GM12875 (cell line): Measurements from ENCODE around the gene ELAC1.

ENCODE experiments used
- H3K4me3 ChIP-seq: one replicate; pipeline ENCODE4 v1.5.1; 2011; ENCODE audit warnings: low read depth, low read length, control low read depth
- TF ChIP-seq, protein P1 (sequence below): IDR thresholded peaks from 2 replicates; pipeline ENCODE4 v1.5.1; 2011; ENCODE audit warnings: low read depth, mild to moderate bottlenecking, control low read depth, inconsistent platforms, low read length, moderate library complexity, borderline replicate concordance; ENCODE audit not compliant: insufficient read depth

ELAC1 gene

DNA sequence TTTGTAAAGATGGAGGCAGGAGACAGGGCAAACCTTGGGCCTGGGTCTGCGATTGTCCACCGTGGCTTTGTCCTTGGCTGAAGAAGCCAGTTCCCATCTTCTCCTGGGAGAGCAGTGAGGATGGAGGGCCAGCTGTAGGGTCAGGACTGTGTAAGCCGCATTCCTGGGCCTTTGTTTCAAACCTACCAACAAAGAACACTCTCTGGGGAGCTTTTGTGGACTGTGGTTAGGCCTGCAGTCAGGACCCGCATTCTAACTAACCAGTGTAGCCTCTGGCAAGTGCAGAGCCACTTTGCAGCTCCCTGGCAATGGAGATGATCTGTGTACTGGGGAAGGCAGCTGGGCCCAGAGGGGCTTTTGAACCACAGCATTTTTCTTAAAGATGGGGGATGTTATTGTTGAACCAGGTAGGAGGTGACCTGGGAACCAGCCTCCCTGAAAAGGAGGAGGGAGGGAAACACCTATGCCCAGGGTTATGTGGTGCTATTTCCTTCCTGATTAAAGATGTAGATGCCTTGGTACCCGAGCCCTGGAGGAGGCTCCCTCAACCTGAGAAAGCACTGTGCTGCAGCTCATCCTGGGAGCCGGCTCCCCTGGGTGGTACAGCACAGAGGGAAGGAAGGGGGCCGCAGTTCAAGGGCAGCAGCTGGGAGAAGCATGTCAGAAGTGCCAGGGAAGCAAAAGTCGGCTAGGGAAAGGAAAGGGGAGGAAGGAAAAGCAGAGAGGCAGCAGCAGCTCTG, 49.5 kb downstream of the ELAC1 start:
- TF ChIP-seq, protein P1, sequence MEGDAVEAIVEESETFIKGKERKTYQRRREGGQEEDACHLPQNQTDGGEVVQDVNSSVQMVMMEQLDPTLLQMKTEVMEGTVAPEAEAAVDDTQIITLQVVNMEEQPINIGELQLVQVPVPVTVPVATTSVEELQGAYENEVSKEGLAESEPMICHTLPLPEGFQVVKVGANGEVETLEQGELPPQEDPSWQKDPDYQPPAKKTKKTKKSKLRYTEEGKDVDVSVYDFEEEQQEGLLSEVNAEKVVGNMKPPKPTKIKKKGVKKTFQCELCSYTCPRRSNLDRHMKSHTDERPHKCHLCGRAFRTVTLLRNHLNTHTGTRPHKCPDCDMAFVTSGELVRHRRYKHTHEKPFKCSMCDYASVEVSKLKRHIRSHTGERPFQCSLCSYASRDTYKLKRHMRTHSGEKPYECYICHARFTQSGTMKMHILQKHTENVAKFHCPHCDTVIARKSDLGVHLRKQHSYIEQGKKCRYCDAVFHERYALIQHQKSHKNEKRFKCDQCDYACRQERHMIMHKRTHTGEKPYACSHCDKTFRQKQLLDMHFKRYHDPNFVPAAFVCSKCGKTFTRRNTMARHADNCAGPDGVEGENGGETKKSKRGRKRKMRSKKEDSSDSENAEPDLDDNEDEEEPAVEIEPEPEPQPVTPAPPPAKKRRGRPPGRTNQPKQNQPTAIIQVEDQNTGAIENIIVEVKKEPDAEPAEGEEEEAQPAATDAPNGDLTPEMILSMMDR, result no peak

DNA sequence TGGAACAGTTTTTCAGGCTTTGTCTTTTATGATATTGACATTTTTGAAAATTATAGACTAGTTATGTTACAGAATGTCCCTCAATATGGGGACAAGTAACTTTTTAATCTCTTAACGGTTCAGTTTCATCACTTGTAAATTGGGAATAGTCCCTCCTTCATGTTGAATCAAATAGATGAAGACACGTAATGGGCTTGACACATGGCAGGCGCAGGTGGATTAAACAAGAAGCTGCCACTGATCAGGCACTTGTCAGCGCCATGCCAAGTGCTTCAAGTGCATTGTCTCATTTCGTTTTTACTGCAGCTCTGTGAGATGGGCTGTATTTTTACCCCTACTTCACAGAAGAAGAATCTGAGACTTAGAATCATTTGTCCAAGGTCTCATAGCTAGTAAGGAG, 52.7 kb downstream of the ELAC1 start:
- TF ChIP-seq, protein P1, result no peak

More for the DNA sequence above, 49.5 kb downstream of the ELAC1 start:
- H3K4me3 ChIP-seq, result no peak overlapping the region

DNA sequence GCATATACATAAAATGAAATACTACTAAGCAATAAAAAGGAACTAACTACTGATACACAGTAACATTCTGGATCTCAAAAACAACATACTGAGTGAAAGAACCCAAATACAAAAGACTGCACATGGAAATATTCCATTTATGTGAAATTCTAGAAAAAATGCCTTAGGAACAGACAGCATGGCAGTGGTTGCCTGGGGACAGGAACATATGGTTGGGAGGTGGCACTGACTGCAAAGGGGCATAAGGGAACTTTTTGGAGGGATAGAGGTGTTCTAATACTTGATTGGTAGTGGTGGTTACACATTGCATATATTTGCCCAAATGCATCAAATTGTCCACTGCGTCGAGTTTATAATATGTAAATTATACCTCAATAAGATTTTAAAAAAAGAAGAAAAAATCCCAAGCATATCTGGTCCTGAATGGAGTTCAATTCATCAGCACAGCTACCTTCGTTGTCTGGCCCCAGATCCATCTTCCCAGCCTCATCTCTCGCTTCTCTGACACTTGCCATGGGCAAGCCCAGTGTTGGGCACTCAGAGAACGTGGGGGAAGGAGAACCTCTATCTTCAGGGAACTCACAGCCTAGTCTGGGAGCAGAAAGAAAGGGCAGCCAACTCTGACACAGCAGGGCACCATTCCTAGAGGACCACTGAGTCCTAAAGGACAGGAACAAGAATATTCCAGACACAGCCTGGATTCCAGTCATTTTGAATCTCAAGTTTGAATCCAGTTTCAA, 53.6 kb downstream of the ELAC1 start:
- H3K4me3 ChIP-seq, result no peak overlapping the region
- TF ChIP-seq, protein P1, result no peak

More for the DNA sequence above, 52.7 kb downstream of the ELAC1 start:
- H3K4me3 ChIP-seq, result no peak overlapping the region

DNA sequence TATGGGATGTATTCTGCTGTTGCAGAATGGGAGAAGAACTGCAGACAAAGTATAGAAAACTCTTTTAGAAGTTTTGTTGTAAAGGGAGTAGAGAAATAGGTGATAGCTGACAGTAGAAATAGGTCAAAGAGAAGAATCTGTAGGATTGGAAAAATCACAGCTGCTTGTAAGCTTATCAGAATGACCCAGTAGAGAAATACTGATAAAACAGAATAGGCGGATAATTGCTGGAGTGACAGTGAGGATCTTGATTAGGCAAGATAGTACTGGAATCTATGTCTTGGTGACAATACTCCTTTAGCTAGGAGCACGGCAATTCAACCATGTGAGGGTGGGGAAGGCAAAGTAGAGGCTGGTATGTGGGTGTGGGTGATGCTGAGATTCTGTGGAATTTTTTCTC, 57.7 kb downstream of the ELAC1 start:
- TF ChIP-seq, protein P1, result no peak
- no peak overlapping the region for H3K4me3 ChIP-seq

DNA sequence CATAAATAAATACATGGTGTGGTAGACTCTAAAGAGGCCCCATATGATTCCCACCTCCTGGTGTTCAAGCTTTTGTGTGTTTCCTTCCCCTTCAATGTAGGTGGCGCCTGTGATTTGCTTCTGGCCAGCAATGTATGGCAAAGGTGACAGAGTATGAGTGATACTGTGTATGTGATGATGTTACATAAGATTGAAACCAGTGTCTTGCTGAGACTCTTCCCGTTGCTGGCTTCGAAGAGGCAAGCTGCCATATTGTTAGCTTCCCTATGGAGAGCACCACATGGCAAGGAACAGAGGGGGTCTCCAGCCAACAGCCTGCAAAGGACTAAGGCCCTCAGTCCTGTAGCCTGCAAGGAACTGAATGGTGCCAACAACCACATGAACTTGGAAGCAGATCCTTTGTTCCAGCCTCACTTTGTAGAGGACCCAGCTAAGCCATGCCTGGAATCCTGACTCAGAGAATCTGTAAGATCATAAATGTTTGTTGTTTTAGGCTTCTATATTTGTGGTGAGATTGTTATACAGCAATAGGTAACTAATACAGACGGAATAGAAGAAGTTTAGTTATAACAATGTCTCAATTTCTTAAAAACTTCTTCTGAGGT, 60.5 kb downstream of the ELAC1 start:
- TF ChIP-seq, protein P1, result no peak
- no peak overlapping the region for H3K4me3 ChIP-seq

DNA sequence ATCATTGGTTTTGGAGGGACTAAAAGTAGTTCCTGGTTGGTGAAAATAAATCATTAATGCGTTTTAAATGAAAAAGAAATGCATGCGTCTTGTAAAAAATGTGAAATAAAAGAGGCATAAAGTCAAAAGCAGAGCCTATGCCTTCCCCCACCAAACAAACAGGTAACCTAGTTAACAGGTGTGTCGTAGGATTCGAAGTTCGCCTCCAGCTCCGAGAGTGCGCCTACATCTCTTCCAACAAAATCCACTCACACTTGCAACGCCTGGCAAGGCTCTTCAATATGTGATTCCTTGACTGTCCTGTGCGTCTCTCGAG, 61.5 kb downstream of the ELAC1 start:
- TF ChIP-seq, protein P1, result no peak
- H3K4me3 ChIP-seq, result peak overlapping the region; percentile 83
